Measurements from ENCODE around the gene DNAJC5. TPM values are rescaled to one million over a fixed set of nuclear protein-coding genes. Genes with fewer than 3 reads are reported as not detected.

The DNAJC5 gene
- total RNA-seq, 4 donors from 2014 or later = 18.5 to 26.4 (median 22.5) TPM

DNA sequence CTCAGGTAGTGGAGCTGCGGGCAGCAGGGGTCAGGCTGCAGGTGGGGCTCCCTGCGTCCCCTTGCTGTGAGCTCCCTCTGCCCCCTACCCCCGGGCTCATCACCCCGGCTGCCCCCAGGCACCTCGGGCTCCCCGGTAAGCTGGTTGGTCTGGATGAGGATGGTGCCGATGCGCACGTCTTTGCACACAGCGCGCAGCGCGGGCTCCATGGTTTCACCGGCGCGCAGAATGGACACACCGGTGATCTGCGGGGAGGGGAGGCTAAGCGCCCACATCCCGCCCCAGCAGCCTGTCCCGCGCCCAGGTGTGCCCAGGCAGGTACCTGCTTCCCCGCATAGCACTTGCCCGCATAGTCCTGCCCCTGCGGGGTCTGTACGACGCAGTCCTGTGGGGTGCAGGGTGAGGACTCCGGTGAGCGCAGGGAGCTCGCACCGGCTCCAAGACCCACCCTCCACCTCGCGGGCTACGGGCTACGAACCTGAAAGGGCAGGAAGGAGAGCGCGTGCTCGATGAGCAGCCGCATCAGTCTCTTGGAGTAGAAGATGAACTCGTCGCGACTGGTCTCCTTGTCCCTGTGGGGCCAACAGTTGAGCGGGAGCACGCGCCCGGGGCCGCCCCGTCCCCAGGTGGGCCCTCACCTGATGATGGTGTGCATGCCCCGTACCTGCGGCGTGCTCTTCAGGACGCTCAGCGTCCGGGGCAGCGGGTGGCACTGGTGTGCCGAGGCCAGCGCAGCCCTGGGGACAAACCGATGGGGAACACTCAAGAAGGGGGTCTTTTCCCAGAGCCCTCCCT, 45.7 kb downstream of the DNAJC5 start:
- Histone ChIP-seq H3K9me3 (no peaks in the 10 kb centered on the region), H3K4me3 (no peak overlapping the region), H3K27ac (peak overlapping the region in 1 of 4 donors; percentile 76), H3K36me3 (peaks cover 0 to 49% of the 10 kb centered on the region in 2 donors), H3K4me1 (peaks cover 12 to 27% of the 10 kb centered on the region in 2 donors), H3K27me3 (no peaks in the 10 kb centered on the region)
- in situ Hi-C loops (cut with MboI; ENCODE audit: low sequenced_read_pairs in 4 of 4) = no loop called here
- intact Hi-C loops (cut with DNase I; ENCODE audit: low total_unique reads) = no loop called here
- TF ChIP-seq POLR2A (IDR thresholded peaks at IDR 0.05) = no peak
- TF ChIP-seq, protein P1, sequence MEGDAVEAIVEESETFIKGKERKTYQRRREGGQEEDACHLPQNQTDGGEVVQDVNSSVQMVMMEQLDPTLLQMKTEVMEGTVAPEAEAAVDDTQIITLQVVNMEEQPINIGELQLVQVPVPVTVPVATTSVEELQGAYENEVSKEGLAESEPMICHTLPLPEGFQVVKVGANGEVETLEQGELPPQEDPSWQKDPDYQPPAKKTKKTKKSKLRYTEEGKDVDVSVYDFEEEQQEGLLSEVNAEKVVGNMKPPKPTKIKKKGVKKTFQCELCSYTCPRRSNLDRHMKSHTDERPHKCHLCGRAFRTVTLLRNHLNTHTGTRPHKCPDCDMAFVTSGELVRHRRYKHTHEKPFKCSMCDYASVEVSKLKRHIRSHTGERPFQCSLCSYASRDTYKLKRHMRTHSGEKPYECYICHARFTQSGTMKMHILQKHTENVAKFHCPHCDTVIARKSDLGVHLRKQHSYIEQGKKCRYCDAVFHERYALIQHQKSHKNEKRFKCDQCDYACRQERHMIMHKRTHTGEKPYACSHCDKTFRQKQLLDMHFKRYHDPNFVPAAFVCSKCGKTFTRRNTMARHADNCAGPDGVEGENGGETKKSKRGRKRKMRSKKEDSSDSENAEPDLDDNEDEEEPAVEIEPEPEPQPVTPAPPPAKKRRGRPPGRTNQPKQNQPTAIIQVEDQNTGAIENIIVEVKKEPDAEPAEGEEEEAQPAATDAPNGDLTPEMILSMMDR (IDR thresholded peaks at IDR 0.05 in 4 of 5, conservative IDR thresholded peaks at IDR 0.05 in 1 of 5) = no peak
- ATAC-seq (no peak), DNase-seq (no peak)

DNA sequence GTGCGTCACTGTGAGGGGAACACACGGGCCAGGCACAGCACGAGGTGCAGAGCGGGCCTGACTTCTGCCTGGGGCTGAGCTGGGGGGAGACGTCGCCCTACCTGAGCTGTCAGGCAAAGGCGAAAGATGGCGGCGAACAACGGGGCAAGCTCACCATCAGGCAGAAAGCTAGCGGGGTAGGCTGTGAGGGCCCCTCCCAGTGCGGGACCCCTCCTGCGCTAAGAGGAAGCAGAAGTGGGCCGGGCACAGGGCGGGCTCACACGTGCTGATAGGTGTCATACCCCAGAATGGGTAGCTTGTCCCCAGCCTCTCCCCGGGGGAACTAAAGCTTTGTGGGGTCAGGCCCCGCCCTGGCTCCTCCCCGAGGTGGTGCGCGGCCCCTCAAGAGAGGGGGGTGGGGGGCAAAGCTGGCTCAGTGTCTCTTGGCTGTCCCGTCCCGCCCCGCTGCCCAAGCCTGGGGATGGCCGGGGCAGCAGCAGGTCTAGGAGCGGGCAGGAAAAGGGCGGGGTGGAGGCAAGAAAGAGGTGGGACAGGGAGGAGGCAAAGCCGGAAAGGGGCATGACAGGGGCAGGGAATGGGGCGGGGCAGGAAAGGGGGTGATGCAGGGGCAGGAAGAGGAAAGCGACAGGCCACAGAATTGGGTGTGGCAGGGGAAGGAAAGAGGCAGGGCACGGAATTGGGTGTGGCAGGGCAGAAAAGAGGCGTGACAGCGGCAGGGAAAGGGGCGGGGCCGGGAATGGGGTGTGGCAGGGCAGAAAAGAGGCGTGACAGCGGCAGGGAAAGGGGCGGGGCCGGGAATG, 46.6 kb downstream of the DNAJC5 start:
- intact Hi-C loops (cut with DNase I; ENCODE audit: low total_unique reads) = no loop called here
- no peak for TF ChIP-seq POLR2A (IDR thresholded peaks at IDR 0.05)
- TF ChIP-seq, protein P1 (IDR thresholded peaks at IDR 0.05 in 4 of 5, conservative IDR thresholded peaks at IDR 0.05 in 1 of 5) = no peak
- in situ Hi-C loops (cut with MboI; ENCODE audit: low sequenced_read_pairs in 4 of 4) = no loop called here
- Histone ChIP-seq H3K9me3 (no peaks in the 10 kb centered on the region), H3K4me1 (peaks cover 12 to 35% of the 10 kb centered on the region in 2 donors), H3K27me3 (no peaks in the 10 kb centered on the region), H3K4me3 (no peak overlapping the region), H3K27ac (peak overlapping the region; percentile 47 to 76 (median 62)), H3K36me3 (peaks cover 0 to 49% of the 10 kb centered on the region in 2 donors)
- no peak for ATAC-seq
- peak in 1 of 2 donors; percentile 48 for DNase-seq

DNA sequence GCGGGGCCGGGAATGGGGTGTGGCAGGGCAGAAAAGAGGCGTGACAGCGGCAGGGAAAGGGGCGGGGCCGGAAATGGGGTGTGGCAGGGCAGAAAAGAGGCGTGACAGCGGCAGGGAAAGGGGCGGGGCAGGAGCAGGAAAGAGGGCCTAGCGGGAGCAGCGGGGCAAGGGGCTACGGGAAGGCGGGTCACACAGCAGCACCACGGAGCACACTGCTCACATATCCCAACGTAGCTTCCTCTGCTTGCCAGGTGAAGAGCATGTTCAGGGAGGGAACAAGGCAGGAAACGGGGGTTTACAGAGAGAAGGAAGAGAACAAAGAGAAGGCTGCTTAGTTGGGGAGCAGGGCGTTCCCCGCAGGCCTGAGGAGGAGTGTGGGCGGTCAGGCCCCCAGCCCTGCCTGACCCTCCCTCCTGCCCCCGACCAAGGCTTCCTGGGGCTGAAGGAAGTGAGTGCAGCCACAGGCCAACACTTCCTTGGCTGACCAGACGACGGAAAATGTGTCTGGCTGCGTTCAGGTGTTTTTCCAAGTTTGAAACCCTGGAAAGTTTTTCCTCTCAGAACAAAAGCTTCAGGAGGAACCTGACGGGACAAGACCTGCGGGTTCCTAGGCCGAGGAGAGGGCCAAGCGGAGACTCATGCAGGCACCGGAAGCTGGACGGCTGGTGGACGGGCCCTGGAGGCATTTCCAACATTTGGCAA, 47.5 kb downstream of the DNAJC5 start:
- Histone ChIP-seq H3K27ac (peak overlapping the region; percentile 47 to 71 (median 62)), H3K9me3 (no peaks in the 10 kb centered on the region), H3K36me3 (peaks cover 0 to 49% of the 10 kb centered on the region in 2 donors), H3K4me3 (no peak overlapping the region), H3K4me1 (peaks cover 21 to 45% of the 10 kb centered on the region in 2 donors), H3K27me3 (no peaks in the 10 kb centered on the region)
- ATAC-seq (no peak), DNase-seq (no peak)
- intact Hi-C loops (cut with DNase I; ENCODE audit: low total_unique reads) = no loop called here
- TF ChIP-seq POLR2A (IDR thresholded peaks at IDR 0.05) = no peak
- TF ChIP-seq, protein P1 (IDR thresholded peaks at IDR 0.05 in 4 of 5, conservative IDR thresholded peaks at IDR 0.05 in 1 of 5) = no peak
- in situ Hi-C loops (cut with MboI; ENCODE audit: low sequenced_read_pairs in 4 of 4) = no loop called here

DNA sequence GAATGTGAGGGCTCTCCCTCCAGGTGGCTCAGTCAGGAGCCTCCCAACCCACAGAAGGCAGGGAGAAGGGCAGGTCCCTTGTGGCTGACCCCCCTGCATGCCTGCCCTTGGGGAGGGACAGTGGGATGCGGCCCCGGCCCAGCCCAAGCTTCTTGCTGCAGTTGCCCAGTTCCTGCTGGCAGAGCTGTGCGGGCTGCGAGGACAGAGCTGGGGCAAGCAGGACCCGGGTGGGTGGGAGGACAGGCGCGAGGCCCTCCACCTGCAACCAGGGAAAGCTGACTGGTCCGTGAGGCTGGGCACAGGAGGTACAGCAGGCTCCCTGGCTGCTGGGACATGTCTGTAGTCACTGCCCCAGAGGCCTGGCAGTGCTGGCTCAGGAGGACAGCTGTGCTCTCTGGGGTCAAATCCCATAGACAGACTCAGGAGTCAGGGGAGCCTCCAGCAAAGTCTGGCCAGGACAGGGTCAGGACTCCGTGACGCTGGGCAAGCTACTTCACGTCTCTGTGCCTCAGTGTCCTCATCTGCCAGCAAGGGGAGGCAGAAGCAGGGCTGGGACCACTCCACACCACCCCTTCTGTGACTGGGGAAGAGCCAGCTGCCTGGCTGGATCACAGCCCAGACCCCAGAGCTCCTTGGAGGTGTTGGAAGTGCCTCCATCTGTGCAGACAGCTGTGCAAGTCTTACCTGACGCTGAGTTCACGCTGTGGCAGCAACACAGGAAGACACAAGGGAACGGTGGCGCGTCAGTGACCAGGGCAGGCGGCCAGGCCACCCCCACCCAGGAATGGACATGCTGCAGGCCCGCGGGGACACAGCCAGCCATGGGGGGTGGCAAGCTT, 48.3 kb downstream of the DNAJC5 start:
- Histone ChIP-seq H3K4me1 (peaks cover 29 to 45% of the 10 kb centered on the region in 2 donors), H3K36me3 (peaks cover 0 to 49% of the 10 kb centered on the region in 2 donors), H3K4me3 (no peak overlapping the region), H3K27ac (peak overlapping the region; percentile 47 to 71 (median 62)), H3K9me3 (no peaks in the 10 kb centered on the region), H3K27me3 (no peaks in the 10 kb centered on the region)
- TF ChIP-seq POLR2A (IDR thresholded peaks at IDR 0.05) = no peak
- TF ChIP-seq, protein P1 (IDR thresholded peaks at IDR 0.05 in 4 of 5, conservative IDR thresholded peaks at IDR 0.05 in 1 of 5) = no peak
- in situ Hi-C loops (cut with MboI; ENCODE audit: low sequenced_read_pairs in 4 of 4) (no loop called here), intact Hi-C loops (cut with DNase I; ENCODE audit: low total_unique reads) (no loop called here)
- DNase-seq = no peak
- no peak for ATAC-seq
